ENCODE measurements around the gene PAX7. TPM values are rescaled to one million over a fixed set of nuclear protein-coding genes. Genes with fewer than 3 reads are reported as not detected.

Gene PAX7
- polyA plus RNA-seq, 1 of the 3 experiments (the other 2 are of a cell fraction), result not detected

DNA sequence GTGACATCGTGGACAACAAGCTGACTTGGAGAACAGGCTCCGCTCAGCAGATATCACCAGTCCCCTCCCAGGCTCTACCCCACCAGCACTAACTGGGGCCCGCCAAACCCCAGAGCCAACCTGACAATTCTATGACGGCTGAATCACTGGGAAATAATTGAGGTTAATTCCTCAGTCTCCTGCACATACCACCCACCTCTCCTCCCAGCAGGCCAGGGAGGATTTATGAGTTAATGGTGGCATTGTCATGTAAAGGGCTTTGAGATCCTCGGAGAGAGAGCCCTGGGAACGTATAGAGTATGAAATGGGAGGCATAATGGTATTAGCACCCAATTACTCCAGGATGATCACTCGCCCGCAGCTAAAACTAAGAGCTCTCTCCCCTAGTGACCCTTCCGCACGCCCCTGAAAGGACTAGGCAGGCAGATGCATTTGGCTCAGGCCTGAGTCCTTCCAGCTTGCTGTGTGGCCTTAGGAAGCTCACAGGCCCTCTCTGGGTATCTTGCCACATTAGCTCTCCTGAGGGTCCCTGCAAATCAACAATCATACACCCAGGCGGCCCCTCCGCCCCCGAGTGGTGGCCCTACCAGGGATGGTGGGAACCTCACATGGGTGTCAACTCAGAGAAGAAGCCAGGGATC lies 27.3 kb upstream of the PAX7 start:
- no peak overlapping the region for H3K9ac ChIP-seq
- H3K4me3 ChIP-seq (ENCODE audit: low read depth in 2 of 2, low read length in 1 of 2), result no peak overlapping the region
- no peak overlapping the region for H2AFZ ChIP-seq (ENCODE audit: low read depth)
- WGBS (ENCODE audit: low lambda C conversion rate), result 71% methylated on average over 12 of the region's 13 CpGs
- H3K4me2 ChIP-seq, result no peak overlapping the region
- peaks cover 0 to 10% of the 10 kb centered on the region in 2 experiments; a peak in 1 of 4 replicates for H3K4me1 ChIP-seq (ENCODE audit: control insufficient read depth in 1 of 2, insufficient read depth in 2 of 2, low read depth in 1 of 2, low read length in 1 of 2)
- H3K9me3 ChIP-seq, result no peaks in the 10 kb centered on the region
- no peaks in the 10 kb centered on the region for H3K36me3 ChIP-seq (replicated peaks in 1 of 2; ENCODE audit: control insufficient read depth in 1 of 2, insufficient read depth in 2 of 2, low read length in 1 of 2)
- ChIA-PET POLR2A (no interaction called here), CTCF (interaction anchor here (0.6 to 2.0 kb wide), 11 partner anchors 10 to 314 kb away, joined by 3 to 11 read pairs (median 4); no protein-coding TSS in a partner anchor)
- H3K27ac ChIP-seq (ENCODE audit: low read depth in 2 of 2, low read length in 1 of 2), result no peak overlapping the region
- H4K20me1 ChIP-seq (ENCODE audit: insufficient read depth), result no peaks in the 10 kb centered on the region
- H3F3A ChIP-seq (replicated peaks; ENCODE audit: insufficient read depth), result no peaks in the 10 kb centered on the region
- H3K9me2 ChIP-seq, result no peaks in the 10 kb centered on the region
- H3K79me2 ChIP-seq (ENCODE audit: insufficient read depth), result no peaks in the 10 kb centered on the region
- no peak for DNase-seq
- peaks cover 4% of the 10 kb centered on the region; the same call in 1 of the 2 replicates for H3K27me3 ChIP-seq (ENCODE audit: insufficient read depth)
- no peak for TF ChIP-seq EP300 (IDR thresholded peaks at IDR 0.05; ENCODE audit: borderline replicate concordance in 1 of 2, low read depth in 1 of 2, low read length in 1 of 2)

- WGBS (ENCODE audit: low lambda C conversion rate), result 44% methylated on average over 8 of the region's 19 CpGs
- Histone ChIP-seq H3K9me3 (no peaks in the 10 kb centered on the region), H3K27me3 (ENCODE audit: insufficient read depth) (no peaks in the 10 kb centered on the region), H3K36me3 (replicated peaks in 1 of 2; ENCODE audit: control insufficient read depth in 1 of 2, insufficient read depth in 2 of 2, low read length in 1 of 2) (no peaks in the 10 kb centered on the region), H4K20me1 (ENCODE audit: insufficient read depth) (no peaks in the 10 kb centered on the region), H3F3A (replicated peaks; ENCODE audit: insufficient read depth) (no peaks in the 10 kb centered on the region), H2AFZ (ENCODE audit: low read depth) (no peak overlapping the region), H3K4me2 (no peak overlapping the region), H3K79me2 (ENCODE audit: insufficient read depth) (no peaks in the 10 kb centered on the region), H3K9ac (no peak overlapping the region), H3K4me1 (ENCODE audit: control insufficient read depth in 1 of 2, insufficient read depth in 2 of 2, low read depth in 1 of 2, low read length in 1 of 2) (no peaks in the 10 kb centered on the region), H3K4me3 (ENCODE audit: low read depth in 2 of 2, low read length in 1 of 2) (no peak overlapping the region), H3K9me2 (no peaks in the 10 kb centered on the region), H3K27ac (ENCODE audit: low read depth in 2 of 2, low read length in 1 of 2) (no peak overlapping the region)
- no peak for DNase-seq
- ChIA-PET CTCF (interaction anchor here (1.0 to 4.5 kb wide), 4 partner anchors 9 to 268 kb away, joined by 3 to 33 read pairs (median 4); no protein-coding TSS in a partner anchor), POLR2A (no interaction called here)
- TF ChIP-seq RFX5 (IDR thresholded peaks at IDR 0.05; ENCODE audit: low read length) (no peak), TCF12 (IDR thresholded peaks at IDR 0.05) (no peak), ELF1 (IDR thresholded peaks at IDR 0.05) (no peak), FOXM1 (IDR thresholded peaks at IDR 0.05; ENCODE audit: low read depth) (no peak), RCOR1 (IDR thresholded peaks at IDR 0.05; ENCODE audit: low read length) (no peak), PBX3 (IDR thresholded peaks at IDR 0.05) (no peak), SMC3 (IDR thresholded peaks at IDR 0.05; ENCODE audit: low read depth, low read length) (no peak), POLR2AphosphoS5 (IDR thresholded peaks at IDR 0.05; ENCODE audit: low read depth, low read length) (no peak), FOXJ3 (CRISPR knock-in tag; IDR thresholded peaks at IDR 0.05) (no peak)
Observed at GRCh38 chr1:18606443-18607288, 24.0 kb upstream of the PAX7 start.

Measured in SK-N-SH (cell line).